Retinal pigment epithelial cell (primary cell): ENCODE data around the gene UFL1.

ENCODE experiments used
- DNase-seq: peaks from one replicate; pipeline ENCODE4 v3.0.0-alpha.2; 2010; ENCODE audit warnings: low read depth
- H3K4me3 ChIP-seq: 2 replicates; pipeline ENCODE4 v1.5.1; 2011; ENCODE audit warnings: mild to moderate bottlenecking, low read length, control low read depth, moderate library complexity
- TF ChIP-seq, protein P1 (sequence below): conservative IDR thresholded peaks from 2 replicates; pipeline ENCODE4 v1.5.1; 2011; ENCODE audit warnings: low read depth, low read length, control low read depth, inconsistent platforms

UFL1 gene

GRCh38 chr6:96509281-96509680, 12.3 kb upstream of the UFL1 start:
- TF ChIP-seq, protein P1, sequence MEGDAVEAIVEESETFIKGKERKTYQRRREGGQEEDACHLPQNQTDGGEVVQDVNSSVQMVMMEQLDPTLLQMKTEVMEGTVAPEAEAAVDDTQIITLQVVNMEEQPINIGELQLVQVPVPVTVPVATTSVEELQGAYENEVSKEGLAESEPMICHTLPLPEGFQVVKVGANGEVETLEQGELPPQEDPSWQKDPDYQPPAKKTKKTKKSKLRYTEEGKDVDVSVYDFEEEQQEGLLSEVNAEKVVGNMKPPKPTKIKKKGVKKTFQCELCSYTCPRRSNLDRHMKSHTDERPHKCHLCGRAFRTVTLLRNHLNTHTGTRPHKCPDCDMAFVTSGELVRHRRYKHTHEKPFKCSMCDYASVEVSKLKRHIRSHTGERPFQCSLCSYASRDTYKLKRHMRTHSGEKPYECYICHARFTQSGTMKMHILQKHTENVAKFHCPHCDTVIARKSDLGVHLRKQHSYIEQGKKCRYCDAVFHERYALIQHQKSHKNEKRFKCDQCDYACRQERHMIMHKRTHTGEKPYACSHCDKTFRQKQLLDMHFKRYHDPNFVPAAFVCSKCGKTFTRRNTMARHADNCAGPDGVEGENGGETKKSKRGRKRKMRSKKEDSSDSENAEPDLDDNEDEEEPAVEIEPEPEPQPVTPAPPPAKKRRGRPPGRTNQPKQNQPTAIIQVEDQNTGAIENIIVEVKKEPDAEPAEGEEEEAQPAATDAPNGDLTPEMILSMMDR, result no peak
- no peak overlapping the region for H3K4me3 ChIP-seq
- DNase-seq, result no peak

DNA sequence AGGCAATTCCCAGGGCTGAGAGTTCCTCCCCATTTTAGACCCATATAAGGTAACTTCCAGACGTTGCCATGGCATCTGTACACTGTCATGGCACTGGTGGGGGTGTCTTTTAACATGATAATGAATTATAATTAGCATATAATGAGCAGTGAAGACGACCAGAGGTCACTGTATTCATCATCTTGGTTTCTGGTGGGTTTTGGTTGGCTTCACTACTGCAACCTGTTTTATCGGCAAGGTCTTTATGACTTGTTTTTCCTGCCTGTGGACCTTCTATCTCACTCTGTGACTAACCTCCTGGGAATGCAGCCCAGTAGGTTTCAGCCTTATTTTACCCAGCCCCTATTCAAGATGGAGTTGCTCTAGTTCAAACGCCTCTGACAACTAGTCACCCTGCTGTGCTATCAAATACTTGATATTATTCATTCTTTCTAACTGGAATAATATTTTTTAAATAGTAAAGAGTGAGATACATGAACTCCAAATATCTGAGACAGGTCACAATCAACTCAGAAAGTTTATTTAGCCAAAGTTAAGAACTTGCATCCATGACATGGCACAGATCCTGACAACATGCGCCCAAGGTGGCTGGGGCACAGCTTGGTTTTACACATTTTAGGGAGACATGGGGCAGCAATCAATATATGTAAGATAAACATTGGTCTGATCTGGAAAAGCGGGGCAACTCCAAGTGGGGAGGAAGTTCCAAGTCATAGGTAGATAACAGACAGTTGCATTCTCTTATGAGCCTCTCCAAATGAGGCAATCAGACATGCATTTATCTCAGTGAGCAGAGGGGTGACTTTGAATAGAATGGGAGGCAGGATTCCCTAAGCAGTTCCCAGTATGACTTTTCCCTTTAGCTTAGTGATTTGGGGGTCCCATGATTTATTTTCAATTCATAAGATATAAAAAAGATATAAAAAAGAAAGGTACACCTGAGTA, 1.2 kb upstream of the UFL1 start:
- TF ChIP-seq, protein P1, result no peak
- no peak for DNase-seq

DNA sequence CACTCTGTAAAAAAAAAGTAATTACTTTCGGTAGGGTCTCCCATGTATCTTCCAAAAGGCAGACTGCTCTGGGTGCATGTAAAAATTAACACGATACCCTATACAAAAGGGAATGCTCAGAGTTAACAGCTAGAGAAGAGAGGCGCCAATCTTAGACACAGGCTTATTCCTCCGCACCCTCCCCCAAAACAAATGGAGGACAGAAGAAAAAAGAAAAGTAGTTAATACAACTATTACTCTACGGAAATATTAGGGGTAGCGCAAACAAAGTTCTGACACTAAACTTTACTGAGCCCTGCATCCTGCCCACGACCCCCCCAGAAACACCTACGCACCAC, 331 bp upstream of the UFL1 start:
- TF ChIP-seq, protein P1, result no peak
- DNase-seq, result no peak
- peak overlapping the region; percentile 87 for H3K4me3 ChIP-seq

More for the DNA sequence above, 1.2 kb upstream of the UFL1 start:
- H3K4me3 ChIP-seq, result peak overlapping the region; percentile 87

DNA sequence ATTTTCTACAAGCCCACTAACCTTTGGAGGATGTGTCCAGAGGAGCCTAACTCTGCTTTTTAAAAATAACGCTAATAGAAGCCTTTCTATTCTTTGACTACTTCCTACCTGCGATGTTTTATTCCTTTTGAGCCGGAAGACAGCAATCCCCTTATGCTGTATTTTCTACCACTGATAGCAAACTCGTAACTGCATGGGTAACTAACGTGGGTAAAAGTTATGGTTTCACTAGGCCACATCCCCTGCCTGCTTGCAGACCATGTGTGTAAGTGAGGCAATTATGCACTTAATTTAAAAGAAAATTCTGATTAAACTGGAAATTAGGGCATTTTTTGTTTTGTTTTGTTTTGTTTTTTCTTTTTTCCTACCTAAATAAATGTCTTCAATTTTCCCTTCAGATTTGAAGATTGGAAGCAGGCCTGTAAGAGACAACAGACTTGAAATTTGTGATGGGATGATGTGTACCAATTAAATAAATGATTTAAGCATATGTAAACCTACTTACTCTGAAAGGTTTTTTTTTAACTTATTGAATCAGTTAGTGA, 931 bp downstream of the UFL1 start:
- DNase-seq, result no peak
- TF ChIP-seq, protein P1, result no peak
- peak overlapping the region; percentile 87 for H3K4me3 ChIP-seq

DNA sequence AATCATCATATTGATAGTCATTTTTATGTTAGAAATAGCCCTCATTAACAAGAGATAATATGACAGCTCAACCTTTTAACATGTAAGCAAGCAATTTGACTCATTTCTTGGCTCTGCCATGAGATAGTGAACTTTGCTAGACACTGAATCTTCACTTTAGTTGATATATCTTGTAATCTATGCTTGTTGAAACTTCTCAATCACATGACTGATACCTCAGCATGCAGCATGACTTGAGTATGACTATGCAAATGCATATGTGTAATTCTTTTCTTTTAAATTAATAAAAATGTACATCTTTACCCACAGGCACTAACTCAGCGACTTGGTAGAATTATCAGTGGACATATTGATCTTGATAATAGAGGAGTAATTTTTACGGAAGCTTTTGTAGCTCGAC, 6.6 kb downstream of the UFL1 start:
- TF ChIP-seq, protein P1, result no peak
- DNase-seq, result no peak
- no peak overlapping the region for H3K4me3 ChIP-seq

DNA sequence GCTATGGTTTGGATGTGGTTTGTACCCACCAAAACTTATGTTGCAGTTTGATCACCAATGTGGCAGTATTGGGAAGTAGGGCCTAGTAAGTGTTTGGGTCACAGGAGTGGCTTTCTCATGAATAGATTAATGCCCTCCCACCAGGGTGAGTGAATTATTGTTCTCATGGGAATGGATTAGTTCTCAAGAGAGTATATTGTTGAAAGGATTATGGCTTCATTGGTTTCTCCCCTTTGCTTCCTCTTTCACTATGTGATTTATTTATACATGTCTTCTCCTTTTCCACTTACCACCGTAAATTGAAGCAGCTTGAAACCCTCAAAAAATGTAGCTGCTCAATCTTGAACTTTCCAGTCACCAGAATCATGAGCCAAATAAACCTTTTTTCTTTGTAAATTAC, 10.8 kb downstream of the UFL1 start:
- TF ChIP-seq, protein P1, result no peak
- no peak overlapping the region for H3K4me3 ChIP-seq
- no peak for DNase-seq

- TF ChIP-seq, protein P1, result no peak
- DNase-seq, result no peak
- H3K4me3 ChIP-seq, result no peak overlapping the region
Observed at GRCh38 chr6:96537726-96538125, 16.1 kb downstream of the UFL1 start.
